WI38 (cell line): ENCODE measurements around the gene RAB30.

Experiments
- H3K4me3 ChIP-seq: 2 replicates; pipeline ENCODE4 v1.5.1; 2011; ENCODE audit warnings: low read depth, mild to moderate bottlenecking, control low read depth, low read length
- TF ChIP-seq, protein P1 (sequence below): IDR thresholded peaks from 2 replicates; pipeline ENCODE4 v1.5.1; 2012; ENCODE audit warnings: low read depth, mild to moderate bottlenecking, control low read depth, low read length

The RAB30 gene

GRCh38 chr11:83026229-83026628 lies 45.5 kb downstream of the RAB30 start:
- TF ChIP-seq, protein P1, sequence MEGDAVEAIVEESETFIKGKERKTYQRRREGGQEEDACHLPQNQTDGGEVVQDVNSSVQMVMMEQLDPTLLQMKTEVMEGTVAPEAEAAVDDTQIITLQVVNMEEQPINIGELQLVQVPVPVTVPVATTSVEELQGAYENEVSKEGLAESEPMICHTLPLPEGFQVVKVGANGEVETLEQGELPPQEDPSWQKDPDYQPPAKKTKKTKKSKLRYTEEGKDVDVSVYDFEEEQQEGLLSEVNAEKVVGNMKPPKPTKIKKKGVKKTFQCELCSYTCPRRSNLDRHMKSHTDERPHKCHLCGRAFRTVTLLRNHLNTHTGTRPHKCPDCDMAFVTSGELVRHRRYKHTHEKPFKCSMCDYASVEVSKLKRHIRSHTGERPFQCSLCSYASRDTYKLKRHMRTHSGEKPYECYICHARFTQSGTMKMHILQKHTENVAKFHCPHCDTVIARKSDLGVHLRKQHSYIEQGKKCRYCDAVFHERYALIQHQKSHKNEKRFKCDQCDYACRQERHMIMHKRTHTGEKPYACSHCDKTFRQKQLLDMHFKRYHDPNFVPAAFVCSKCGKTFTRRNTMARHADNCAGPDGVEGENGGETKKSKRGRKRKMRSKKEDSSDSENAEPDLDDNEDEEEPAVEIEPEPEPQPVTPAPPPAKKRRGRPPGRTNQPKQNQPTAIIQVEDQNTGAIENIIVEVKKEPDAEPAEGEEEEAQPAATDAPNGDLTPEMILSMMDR = no peak
- H3K4me3 ChIP-seq = no peak overlapping the region

DNA sequence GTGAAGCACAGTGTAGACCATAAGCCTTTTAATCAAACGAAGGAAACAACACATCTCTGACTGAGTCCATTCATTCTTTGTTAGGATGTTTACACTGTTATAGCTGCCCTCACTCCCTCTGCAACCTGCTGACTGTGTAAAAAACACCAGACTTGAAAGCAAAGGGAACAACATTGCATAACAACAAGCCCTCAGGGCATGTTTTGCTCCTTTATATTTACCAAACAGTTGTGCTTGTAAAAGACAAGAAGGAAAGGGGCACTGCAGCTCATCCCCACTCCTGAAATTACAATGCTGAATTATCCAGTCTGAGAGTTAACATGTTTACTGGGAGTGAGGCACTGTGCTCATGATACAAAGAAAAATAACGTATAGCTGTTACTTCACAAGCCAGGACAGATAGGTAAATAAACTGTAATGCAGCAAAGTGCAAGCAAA lies 46.4 kb downstream of the RAB30 start:
- TF ChIP-seq, protein P1 = no peak
- no peak overlapping the region for H3K4me3 ChIP-seq

DNA sequence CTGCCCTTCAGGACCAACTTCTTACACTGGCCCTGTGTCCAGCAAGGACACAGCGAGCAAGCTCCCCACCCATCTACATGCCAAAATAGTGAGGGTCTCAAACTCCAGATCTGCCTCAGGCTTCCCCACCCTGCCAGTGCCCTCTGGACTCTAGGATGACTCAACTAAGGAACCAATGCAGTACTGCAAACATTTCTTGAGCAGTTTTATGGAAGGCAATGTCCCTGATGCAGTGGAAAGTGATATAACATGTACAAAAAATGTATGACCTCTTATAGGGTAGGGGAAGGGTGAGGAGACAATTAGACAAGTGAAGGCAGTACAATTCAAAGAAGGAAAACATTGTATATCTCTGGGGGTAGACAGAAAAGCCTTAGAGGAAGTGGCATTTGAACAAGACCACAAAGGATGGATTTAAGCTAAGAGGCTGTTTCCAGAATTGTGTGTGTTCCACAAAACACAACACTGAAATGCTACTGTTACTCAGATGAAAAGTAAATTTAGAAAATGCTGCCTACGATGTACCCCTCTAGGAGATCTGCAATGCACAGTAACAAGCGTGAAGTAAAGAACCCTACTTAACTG lies 47.3 kb downstream of the RAB30 start:
- TF ChIP-seq, protein P1 = no peak
- no peak overlapping the region for H3K4me3 ChIP-seq

DNA sequence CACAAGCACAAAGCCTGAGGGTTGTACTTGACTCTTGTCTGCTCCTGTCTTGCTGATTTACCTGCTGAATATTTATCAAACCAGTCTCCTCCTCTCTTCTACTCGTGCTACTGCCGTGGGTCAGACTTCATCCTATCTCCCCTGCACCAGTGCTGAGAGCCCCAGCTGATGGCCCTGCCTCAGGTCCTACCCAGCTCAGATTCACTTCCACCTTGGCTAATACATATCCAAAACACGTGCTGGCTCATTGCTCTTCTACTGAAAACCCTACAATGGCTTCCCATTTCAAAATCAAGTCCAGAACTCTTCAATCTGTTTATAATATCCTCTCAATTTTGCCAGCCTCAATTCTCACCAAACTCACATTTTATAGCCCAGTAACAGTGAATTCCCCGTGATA lies 48.3 kb downstream of the RAB30 start:
- TF ChIP-seq, protein P1 = no peak
- H3K4me3 ChIP-seq = no peak overlapping the region

DNA sequence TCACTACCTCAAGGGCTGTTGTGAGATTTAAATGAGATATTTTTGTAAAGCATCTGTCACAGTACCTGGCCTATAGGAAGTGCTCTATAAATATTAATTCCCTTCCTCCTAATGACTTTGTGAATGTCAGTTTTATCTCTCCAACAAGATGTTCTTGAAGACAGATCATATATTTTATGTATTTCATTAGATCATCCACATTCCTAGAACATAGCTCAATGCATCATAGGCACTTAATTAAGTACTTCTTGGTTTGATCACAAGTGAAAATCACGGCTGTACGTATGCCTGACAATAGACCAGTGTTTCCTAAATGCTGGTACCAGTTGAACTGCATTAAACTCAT lies 49.9 kb downstream of the RAB30 start:
- TF ChIP-seq, protein P1 = no peak
- H3K4me3 ChIP-seq = no peak overlapping the region

DNA sequence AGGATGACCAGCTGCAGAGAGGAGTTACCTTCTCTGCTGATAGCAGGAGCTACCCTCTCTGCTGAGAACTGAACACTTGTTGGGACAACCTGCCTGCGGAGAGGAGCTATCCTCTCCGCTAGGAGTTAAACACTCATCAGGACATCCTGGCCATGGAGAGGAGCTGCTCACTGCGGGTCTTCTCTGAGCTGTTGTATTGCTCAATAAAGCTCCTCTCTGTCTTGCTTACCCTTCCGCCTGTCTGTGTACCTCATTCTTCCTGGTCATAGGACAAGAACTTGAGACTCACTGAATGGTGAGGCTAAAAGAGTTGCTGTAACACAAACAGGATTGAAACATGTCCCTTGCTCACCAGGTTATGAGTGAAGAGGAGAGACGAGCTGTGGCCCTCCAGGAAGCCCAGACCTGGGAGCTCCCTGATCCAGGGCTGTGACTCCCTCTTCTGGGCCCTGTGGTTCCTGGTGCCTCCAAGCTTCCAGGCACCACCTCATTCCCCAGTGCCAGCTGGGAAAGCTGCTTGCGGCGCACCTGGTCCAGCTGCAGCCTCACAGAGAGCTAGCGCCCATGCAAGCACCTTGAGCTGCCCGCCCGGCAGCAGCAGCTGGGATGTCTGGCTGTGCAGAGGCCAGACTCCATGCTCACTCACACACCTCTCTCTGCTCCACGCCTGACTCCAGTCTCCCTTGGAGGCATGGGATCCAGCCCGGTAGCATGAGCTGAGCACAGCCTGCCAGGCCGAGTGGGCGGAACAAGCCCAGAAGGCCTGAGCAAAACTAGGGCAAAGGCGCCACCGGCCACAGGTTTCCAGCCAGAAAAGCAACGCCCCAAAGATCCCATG lies 50.5 kb downstream of the RAB30 start:
- TF ChIP-seq, protein P1 = no peak
- no peak overlapping the region for H3K4me3 ChIP-seq

DNA sequence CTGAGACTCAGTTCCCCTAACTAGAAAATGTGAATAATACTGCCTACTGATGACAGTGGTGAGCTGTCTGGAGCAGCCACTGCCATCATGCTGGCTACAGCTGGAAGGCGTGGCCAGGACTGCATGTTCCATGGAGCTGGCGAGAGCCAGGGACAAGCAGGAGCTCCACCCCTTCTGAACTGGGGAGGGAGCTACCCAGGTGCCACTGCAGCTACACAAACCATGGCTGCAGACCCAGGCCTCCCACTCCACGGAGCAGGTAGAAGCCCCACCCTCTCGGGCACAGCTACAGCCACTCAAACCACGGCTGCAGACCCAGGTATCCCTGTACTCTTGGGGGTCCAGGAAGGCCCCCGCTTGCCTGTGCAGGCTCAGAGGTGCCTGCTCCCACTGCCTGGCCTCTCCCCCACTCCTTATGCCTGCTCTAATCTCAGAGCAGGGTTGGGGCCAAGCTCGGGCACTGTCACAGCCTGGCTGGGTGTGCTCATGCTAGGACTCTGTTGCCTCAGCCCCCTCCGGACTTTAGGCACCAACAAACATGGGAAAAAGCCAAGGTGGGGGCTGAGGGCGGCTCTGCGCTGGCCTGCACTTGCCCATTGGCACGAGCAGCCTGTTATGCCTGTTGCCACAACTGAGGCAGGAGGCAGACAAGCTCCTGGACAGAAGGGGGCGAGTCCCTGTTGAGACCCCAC lies 51.7 kb downstream of the RAB30 start:
- no peak overlapping the region for H3K4me3 ChIP-seq
- TF ChIP-seq, protein P1 = no peak
